ENCODE data around the gene ZNF646. TPM values are rescaled to one million over a fixed set of nuclear protein-coding genes. Genes with fewer than 3 reads are reported as not detected.

Gene ZNF646
- total RNA-seq, 4 donors from 2014 or later: 12.0 to 26.7 (median 23.5) TPM

DNA sequence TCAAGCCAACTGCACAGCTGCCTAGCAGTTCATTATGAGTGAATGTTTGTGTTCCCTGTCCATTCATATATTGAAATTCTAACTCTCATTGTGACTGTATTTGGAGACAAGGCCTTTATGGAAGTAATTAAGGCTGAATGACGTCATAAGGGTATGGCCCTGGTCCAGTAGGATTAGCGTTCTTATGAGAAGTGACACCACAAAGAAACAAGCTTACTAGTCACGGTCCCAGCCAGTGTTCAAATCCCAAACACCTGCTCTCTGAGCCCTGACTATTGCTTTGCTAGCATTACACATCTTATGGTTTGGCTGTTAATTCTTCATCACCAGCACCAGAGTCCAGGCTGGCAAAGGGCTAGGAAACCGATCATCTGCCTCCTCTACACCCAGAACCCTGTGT is 2.4 kb upstream of the ZNF646 start:
- in situ Hi-C loops (cut with MboI; ENCODE audit: low pct_ligation_motif_present in 1 of 4, low pct_unique_long_range_greater_than_20kb in 1 of 4, low sequenced_read_pairs in 3 of 4) (no loop called here), intact Hi-C loops (cut with DNase I; ENCODE audit: low total_unique reads) (no loop called here)
- Histone ChIP-seq H3K4me1 (peaks cover 14 to 31% (median 24%) of the 10 kb centered on the region in 4 donors), H3K27ac (peak overlapping the region in 3 of 4 donors; percentile 94 to 97 (median 95)), H3K36me3 (peaks cover 0 to 6% (median 0%) of the 10 kb centered on the region in 4 donors), H3K27me3 (no peaks in the 10 kb centered on the region), H3K9me3 (no peaks in the 10 kb centered on the region), H3K4me3 (peak overlapping the region in 1 of 4 donors; percentile 91)
- WGBS, 2 donors (ENCODE audit: low coverage in 1 of 2): 14 to 32% methylated on average over 3 to 4 of the region's 4 CpGs
- no peak for DNase-seq
- TF ChIP-seq POLR2AphosphoS5 (IDR thresholded peaks at IDR 0.05): no peak
- TF ChIP-seq EP300 (IDR thresholded peaks at IDR 0.05; ENCODE audit: low read depth): no peak
- TF ChIP-seq, protein P1, sequence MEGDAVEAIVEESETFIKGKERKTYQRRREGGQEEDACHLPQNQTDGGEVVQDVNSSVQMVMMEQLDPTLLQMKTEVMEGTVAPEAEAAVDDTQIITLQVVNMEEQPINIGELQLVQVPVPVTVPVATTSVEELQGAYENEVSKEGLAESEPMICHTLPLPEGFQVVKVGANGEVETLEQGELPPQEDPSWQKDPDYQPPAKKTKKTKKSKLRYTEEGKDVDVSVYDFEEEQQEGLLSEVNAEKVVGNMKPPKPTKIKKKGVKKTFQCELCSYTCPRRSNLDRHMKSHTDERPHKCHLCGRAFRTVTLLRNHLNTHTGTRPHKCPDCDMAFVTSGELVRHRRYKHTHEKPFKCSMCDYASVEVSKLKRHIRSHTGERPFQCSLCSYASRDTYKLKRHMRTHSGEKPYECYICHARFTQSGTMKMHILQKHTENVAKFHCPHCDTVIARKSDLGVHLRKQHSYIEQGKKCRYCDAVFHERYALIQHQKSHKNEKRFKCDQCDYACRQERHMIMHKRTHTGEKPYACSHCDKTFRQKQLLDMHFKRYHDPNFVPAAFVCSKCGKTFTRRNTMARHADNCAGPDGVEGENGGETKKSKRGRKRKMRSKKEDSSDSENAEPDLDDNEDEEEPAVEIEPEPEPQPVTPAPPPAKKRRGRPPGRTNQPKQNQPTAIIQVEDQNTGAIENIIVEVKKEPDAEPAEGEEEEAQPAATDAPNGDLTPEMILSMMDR (IDR thresholded peaks at IDR 0.05): no peak
- TF ChIP-seq POLR2A (IDR thresholded peaks at IDR 0.05): no peak

DNA sequence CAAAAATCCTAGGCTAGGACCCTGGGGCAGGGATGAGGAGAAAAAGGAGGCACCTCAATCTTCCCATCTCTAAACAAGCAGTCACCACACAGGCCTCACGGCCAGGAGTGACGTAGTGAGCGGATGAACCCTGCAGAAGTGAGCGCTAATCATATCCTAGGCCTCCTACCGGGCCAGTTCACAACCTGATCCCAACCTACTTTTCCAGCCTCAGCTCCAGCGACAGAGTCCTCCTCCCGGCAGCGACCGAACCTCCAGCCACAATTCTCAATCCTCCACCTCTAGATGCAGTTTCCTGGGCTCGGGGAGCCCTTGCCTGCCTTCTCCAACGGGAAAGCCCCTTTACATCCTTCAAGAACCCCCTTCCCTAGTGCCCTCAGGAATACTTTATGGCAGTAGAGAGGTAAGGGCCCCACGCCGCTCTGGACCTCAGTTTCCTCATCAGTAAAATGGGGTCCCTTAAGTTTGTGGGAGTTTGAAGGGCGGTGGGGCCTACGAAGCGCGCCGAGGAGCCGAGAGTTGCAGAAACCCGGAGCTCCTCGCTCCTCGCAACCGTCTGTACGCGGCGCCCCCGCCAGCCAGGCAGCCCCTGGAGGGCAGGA is 1.6 kb upstream of the ZNF646 start:
- WGBS, 2 donors (ENCODE audit: low coverage in 1 of 2): 0% methylated on average over 27 of the region's 27 CpGs; no CpG with 5 or more reads in 1 of the 2 donors
- in situ Hi-C loops (cut with MboI; ENCODE audit: low pct_ligation_motif_present in 1 of 4, low pct_unique_long_range_greater_than_20kb in 1 of 4, low sequenced_read_pairs in 3 of 4) (no loop called here), intact Hi-C loops (cut with DNase I; ENCODE audit: low total_unique reads) (no loop called here)
- H3K4me1 ChIP-seq: peaks cover 14 to 31% (median 24%) of the 10 kb centered on the region in 4 donors
- H3K27ac ChIP-seq: peak overlapping the region; percentile 94 to 97 (median 96)
- H3K27me3 ChIP-seq: no peaks in the 10 kb centered on the region
- H3K36me3 ChIP-seq: peaks cover 0 to 14% (median under 1%) of the 10 kb centered on the region in 4 donors
- TF ChIP-seq POLR2AphosphoS5 (IDR thresholded peaks at IDR 0.05): no peak
- no peak for TF ChIP-seq EP300 (IDR thresholded peaks at IDR 0.05; ENCODE audit: low read depth)
- TF ChIP-seq POLR2A (IDR thresholded peaks at IDR 0.05): no peak
- TF ChIP-seq, protein P1 (IDR thresholded peaks at IDR 0.05): no peak
- H3K9me3 ChIP-seq: no peaks in the 10 kb centered on the region
- peak overlapping the region; percentile 75 to 97 (median 91) for H3K4me3 ChIP-seq
- DNase-seq: peak; percentile 38

DNA sequence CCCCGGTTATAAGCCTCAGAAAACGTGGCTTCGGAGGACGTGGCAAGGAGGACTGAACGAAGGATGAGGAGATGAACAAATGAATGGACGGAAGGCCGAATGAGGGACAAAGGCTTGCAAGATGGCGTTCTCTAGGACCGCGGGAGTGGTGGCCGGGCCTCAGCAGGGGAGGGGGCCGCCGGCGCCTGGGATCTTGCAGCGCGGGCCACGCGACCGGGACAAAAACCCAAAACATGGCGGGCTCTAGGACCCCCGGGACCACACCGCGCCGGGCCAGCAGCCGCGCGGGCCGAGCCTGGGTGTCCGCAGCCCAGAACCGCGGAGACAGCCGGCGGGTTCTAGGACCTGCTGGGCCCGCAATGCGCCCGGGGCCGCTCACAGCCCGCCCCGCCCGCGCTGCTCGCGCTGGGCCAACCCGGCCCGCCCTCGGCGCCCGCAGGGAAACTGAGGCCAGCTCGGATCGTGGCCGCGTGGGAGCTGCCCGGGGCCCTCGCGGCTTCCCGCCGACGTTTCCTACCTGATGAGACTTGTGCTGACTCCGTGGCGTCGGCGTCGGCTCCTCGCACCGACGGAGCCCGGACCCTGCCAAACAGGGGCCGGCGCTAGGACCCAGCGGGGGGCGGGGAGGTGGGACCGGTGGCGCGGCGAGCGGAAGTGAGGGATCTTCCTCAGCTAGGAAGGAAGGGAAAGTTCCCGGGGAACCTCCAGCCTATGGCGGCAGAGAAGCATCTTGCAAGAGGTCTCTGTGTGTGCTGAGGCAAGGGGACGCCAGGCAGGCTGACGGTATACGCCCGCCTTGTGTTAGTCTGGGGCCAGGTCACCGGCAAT is 866 bp upstream of the ZNF646 start:
- Histone ChIP-seq H3K27me3 (no peaks in the 10 kb centered on the region), H3K27ac (peak overlapping the region; percentile 94 to 97 (median 96)), H3K9me3 (no peaks in the 10 kb centered on the region), H3K36me3 (peaks cover 0 to 21% (median 4%) of the 10 kb centered on the region in 4 donors), H3K4me3 (peak overlapping the region; percentile 75 to 97 (median 91)), H3K4me1 (peaks cover 14 to 31% (median 24%) of the 10 kb centered on the region in 4 donors)
- intact Hi-C loops (cut with DNase I; ENCODE audit: low total_unique reads): no loop called here
- TF ChIP-seq EP300 (IDR thresholded peaks at IDR 0.05; ENCODE audit: low read depth) (no peak), POLR2AphosphoS5 (IDR thresholded peaks at IDR 0.05) (peak; percentile 1 to 27 (median 6)), POLR2A (IDR thresholded peaks at IDR 0.05) (no peak)
- TF ChIP-seq, protein P1 (IDR thresholded peaks at IDR 0.05): no peak
- DNase-seq: peak; percentile 94
- 1% methylated on average over 82 of the region's 83 CpGs; no CpG with 5 or more reads in 1 of the 2 donors for WGBS, 2 donors (ENCODE audit: low coverage in 1 of 2)
- in situ Hi-C loops (cut with MboI; ENCODE audit: low pct_ligation_motif_present in 1 of 4, low pct_unique_long_range_greater_than_20kb in 1 of 4, low sequenced_read_pairs in 3 of 4): no loop called here

DNA sequence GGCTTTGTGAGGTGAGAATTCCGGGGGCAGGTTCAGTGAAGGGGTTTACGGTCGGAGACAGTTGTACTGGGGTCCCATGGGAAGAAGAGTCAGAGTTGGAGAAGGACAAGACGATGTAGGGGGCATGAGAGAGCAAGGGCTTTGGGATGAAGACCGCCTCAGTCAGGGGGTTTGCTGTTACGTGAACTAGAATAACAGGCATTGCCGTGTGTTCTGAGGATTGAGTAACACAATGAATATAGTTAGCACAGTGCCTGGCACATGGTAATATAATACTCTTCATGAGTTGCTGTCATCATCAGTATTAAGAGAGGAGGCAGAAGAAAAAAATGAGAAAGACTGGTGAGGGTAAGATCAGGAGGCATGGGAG is 577 bp downstream of the ZNF646 start:
- Histone ChIP-seq H3K27me3 (no peaks in the 10 kb centered on the region), H3K27ac (peak overlapping the region; percentile 94 to 97 (median 96)), H3K4me3 (peak overlapping the region; percentile 84 to 97 (median 91)), H3K4me1 (peaks cover 14 to 31% (median 24%) of the 10 kb centered on the region in 4 donors), H3K36me3 (peaks cover 0 to 35% (median 8%) of the 10 kb centered on the region in 4 donors), H3K9me3 (no peaks in the 10 kb centered on the region)
- DNase-seq: no peak
- TF ChIP-seq EP300 (IDR thresholded peaks at IDR 0.05; ENCODE audit: low read depth) (no peak), POLR2A (IDR thresholded peaks at IDR 0.05) (no peak), POLR2AphosphoS5 (IDR thresholded peaks at IDR 0.05) (no peak)
- TF ChIP-seq, protein P1 (IDR thresholded peaks at IDR 0.05): no peak
- intact Hi-C loops (cut with DNase I; ENCODE audit: low total_unique reads) (no loop called here), in situ Hi-C loops (cut with MboI; ENCODE audit: low pct_ligation_motif_present in 1 of 4, low pct_unique_long_range_greater_than_20kb in 1 of 4, low sequenced_read_pairs in 3 of 4) (no loop called here)
- 0 to 1% methylated on average over 3 to 7 of the region's 7 CpGs for WGBS, 2 donors (ENCODE audit: low coverage in 1 of 2)

Measured in transverse colon (tissue), 4 donors.